GM12878 (cell line): ENCODE data around the gene COL16A1. TPM values are rescaled to one million over a fixed set of nuclear protein-coding genes. Genes with fewer than 3 reads are reported as not detected.

Source experiments
- ATAC-seq: fragments of 200-7000 bp; cut with Tn5 transposase; 3 replicates; pipeline ENCODE4 v1.9.1; 2020; ENCODE audit warnings: mild to moderate bottlenecking, moderate library complexity
- BruUV-seq: library from RNA; stranded (reverse); fragments of 400-500 nt; replicated peaks from 2 replicates; lab custom pipeline; 2021; lab: Mats Ljungman, UMichigan
- CTCF ChIA-PET: fragments of 300-600 bp; sonication (Branson Sonifier 250); formaldehyde crosslinking; extraction: SDS; loops from one replicate; lab custom pipeline; 2021; ENCODE audit warnings: inconsistent platforms; lab: Yijun Ruan, JAX
- POLR2A ChIA-PET: fragments of 350-600 bp; formaldehyde crosslinking; extraction: SDS; loops from one replicate; lab custom pipeline; 2021; ENCODE audit warnings: inconsistent platforms; lab: Charles Lee
- RAD21 ChIA-PET: fragments of 300-600 bp; sonication (Branson Sonifier 250); formaldehyde crosslinking; loops from one replicate; lab custom pipeline; 2023; ENCODE audit warnings: antibody characterized with exemption; ENCODE audit not compliant: unreplicated experiment; lab: Charles Lee
- SMC1A ChIA-PET: fragments of 300-600 bp; sonication (Branson Sonifier 250); formaldehyde crosslinking; loops from one replicate; lab custom pipeline; 2023; ENCODE audit not compliant: unreplicated experiment, uncharacterized antibody; lab: Charles Lee
- DNase-seq: peaks from one replicate; pipeline ENCODE4 v3.0.0-alpha.2; 2011; ENCODE audit warnings: low read depth, low spot score
- FAIRE-seq: peaks from 3 replicates; lab custom pipeline; 2011; peaks lifted over from hg19 to GRCh38; lab: Jason Lieb, UNC
- H2AFZ ChIP-seq: 2 replicates; pipeline ENCODE4 v1.6.0; 2011; ENCODE audit warnings: low read depth, low read length, control low read depth; ENCODE audit not compliant: control insufficient read depth
- H3K27ac ChIP-seq: 2 replicates; pipeline ENCODE4 v1.5.1; 2011; ENCODE audit warnings: control low read depth; ENCODE audit not compliant: control insufficient read depth, insufficient read depth
- H3K27me3 ChIP-seq, 2 experiments: replicated peaks in 1 of 2; 2 replicates each; pipeline versions ENCODE4 v1.6.0 to v1.6.1; 2011; ENCODE audit warnings: low read length in 1 of 2; ENCODE audit not compliant: control insufficient read depth in 2 of 2, insufficient read depth in 2 of 2
- H3K36me3 ChIP-seq, 2 experiments: 2 replicates each; pipeline ENCODE4 v1.5.1; 2011; ENCODE audit warnings: low read length in 1 of 2; ENCODE audit not compliant: control insufficient read depth in 2 of 2, insufficient read depth in 2 of 2
- H3K4me1 ChIP-seq: 2 replicates; pipeline ENCODE4 v1.6.1; 2011; ENCODE audit warnings: mild to moderate bottlenecking, low read length, moderate library complexity, mixed read lengths; ENCODE audit not compliant: control insufficient read depth, insufficient read depth
- H3K4me2 ChIP-seq: 2 replicates; pipeline ENCODE4 v1.6.0; 2011; ENCODE audit warnings: control low read depth; ENCODE audit not compliant: control insufficient read depth, insufficient read depth
- H3K4me3 ChIP-seq: fragments of 200-600 bp; sonication (generic); 2 replicates; pipeline ENCODE4 v1.5.1; 2016
- H3K79me2 ChIP-seq: 2 replicates; pipeline ENCODE4 v1.6.0; 2011; ENCODE audit warnings: low read length; ENCODE audit not compliant: control insufficient read depth, insufficient read depth
- H3K9ac ChIP-seq: 2 replicates; pipeline ENCODE4 v1.8.0; 2011; ENCODE audit warnings: low read length, control low read depth, mixed read lengths; ENCODE audit not compliant: control insufficient read depth, insufficient read depth
- H3K9me3 ChIP-seq: replicated peaks from 3 replicates; pipeline ENCODE4 v1.5.1; 2011; ENCODE audit warnings: mild to moderate bottlenecking, low read length; ENCODE audit not compliant: control insufficient read depth, insufficient read depth
- H4K20me1 ChIP-seq: 2 replicates; pipeline ENCODE4 v1.6.0; 2011; ENCODE audit not compliant: control insufficient read depth, insufficient read depth
- ASH2L ChIP-seq: fragments of 300-600, 200-600 bp; sonication (generic); IDR thresholded peaks from 2 replicates; pipeline ENCODE4 v1.6.1; 2017; ENCODE audit warnings: low read depth, mild to moderate bottlenecking, borderline replicate concordance
- CBFB ChIP-seq: IDR thresholded peaks from 2 replicates; pipeline ENCODE4 v1.6.1; 2016; ENCODE audit warnings: antibody characterized with exemption, low read depth
- ESRRA ChIP-seq: IDR thresholded peaks from 2 replicates; pipeline ENCODE4 v1.6.1; 2012; ENCODE audit warnings: mild to moderate bottlenecking, low read length, improper control_type of control experiment
- FOXM1 ChIP-seq: IDR thresholded peaks from 2 replicates; pipeline ENCODE4 v1.6.1; 2012; ENCODE audit warnings: low read depth, mild to moderate bottlenecking, inconsistent platforms, low read length, moderate library complexity
- KDM1A ChIP-seq: fragments of 200-600 bp; sonication (generic); IDR thresholded peaks from 2 replicates; pipeline ENCODE4 v1.6.1; 2016; ENCODE audit warnings: borderline replicate concordance
- MXI1 ChIP-seq: fragments of 150-350 bp; IDR thresholded peaks from 2 replicates; pipeline ENCODE4 v1.6.1; 2011; ENCODE audit warnings: low read depth, mild to moderate bottlenecking, inconsistent platforms, low read length, improper control_type of control experiment
- SMAD1 ChIP-seq: fragments of 450-650 bp; IDR thresholded peaks from 2 replicates; pipeline ENCODE4 v1.6.1; 2018; ENCODE audit warnings: mild to moderate bottlenecking, low read depth; ENCODE audit not compliant: partially characterized antibody
- TCF7 ChIP-seq: IDR thresholded peaks from 2 replicates; pipeline ENCODE4 v1.6.1; 2014; ENCODE audit warnings: antibody characterized with exemption, borderline replicate concordance
- ZNF207 ChIP-seq: fragments of 450-650 bp; IDR thresholded peaks from 2 replicates; pipeline ENCODE4 v1.6.1; 2014; ENCODE audit warnings: antibody characterized with exemption, mild to moderate bottlenecking, borderline replicate concordance
- WGBS: methylation state at CpG from one replicate; pipeline ENCODE4 v1.1.6; 2016; ENCODE audit warnings: low lambda C conversion rate; ENCODE audit not compliant: insufficient replicate concordance, insufficient coverage; ENCODE audit errors: missing lambda C conversion rate; 5-methylcytosine and 5-hydroxymethylcytosine counted together
- in situ Hi-C: fragments of 300-500 bp; cut with MboI; formaldehyde crosslinking; loops from 9 replicates; pipeline ENCODE4 v1.14.3; 2018; ENCODE audit warnings: mixed read lengths
- intact Hi-C: fragments of 100-400 bp; cut with micrococcal nuclease; formaldehyde crosslinking; loops from one replicate; pipeline ENCODE4 v1.14.2; 2022; ENCODE audit not compliant: unreplicated experiment
- polyA plus RNA-seq, 11 experiments: library from polyadenylated mRNA; depleted of rRNA in 4 of 11; unstranded in 6 of 11; stranded (reverse) in 5 of 11; fragments of >200 nt; fragmentation: Nextera tagmentation in 4 of 11; fragmentation: Illumina TruSeq in 1 of 11; extraction: Ambion mirVana in 4 of 11; extraction: Trizol in 1 of 11; gene quantifications; 1 replicate in 1 of 11; 2 replicates in 10 of 11; pipeline versions ENCODE4 v1.2.1 to v1.2.3, GENCODE V29; 2011 to 2016; ENCODE audit warnings: inconsistent platforms in 2 of 11, missing spikeins in 2 of 11, low read depth in 1 of 11
- total RNA-seq, 4 experiments: library from RNA; depleted of rRNA in 3 of 4; stranded (reverse); fragments of >200 nt in 3 of 4; fragmentation: Illumina TruSeq in 1 of 4; extraction: Trizol in 1 of 4; gene quantifications; 2 replicates each; pipeline versions ENCODE4 v1.2.1 to v1.2.3, GENCODE V29; 2013 to 2021
- TF ChIP-seq, protein P1 (sequence below): fragments of 450-650 bp; IDR thresholded peaks from 2 replicates; pipeline ENCODE4 v1.6.1; 2017; ENCODE audit warnings: mild to moderate bottlenecking, low read depth, inconsistent platforms; ENCODE audit not compliant: poor library complexity, severe bottlenecking
- TF ChIP-seq, protein P2 (sequence below): fragments of 450-650 bp; IDR thresholded peaks from 2 replicates; pipeline ENCODE4 v1.6.1; 2018; ENCODE audit warnings: borderline replicate concordance, mild to moderate bottlenecking; ENCODE audit not compliant: partially characterized antibody
- TF ChIP-seq, protein P3 (sequence below): IDR thresholded peaks from 2 replicates; pipeline ENCODE4 v1.6.1; 2012; ENCODE audit warnings: mild to moderate bottlenecking, low read depth, low read length

Gene COL16A1
- total and polyA plus RNA-seq, 10 of the 15 experiments (the other 5 are each of a cell fraction or from before 2014, with no cell fraction given): 0.02 to 3.7 (median 0.59) TPM

DNA sequence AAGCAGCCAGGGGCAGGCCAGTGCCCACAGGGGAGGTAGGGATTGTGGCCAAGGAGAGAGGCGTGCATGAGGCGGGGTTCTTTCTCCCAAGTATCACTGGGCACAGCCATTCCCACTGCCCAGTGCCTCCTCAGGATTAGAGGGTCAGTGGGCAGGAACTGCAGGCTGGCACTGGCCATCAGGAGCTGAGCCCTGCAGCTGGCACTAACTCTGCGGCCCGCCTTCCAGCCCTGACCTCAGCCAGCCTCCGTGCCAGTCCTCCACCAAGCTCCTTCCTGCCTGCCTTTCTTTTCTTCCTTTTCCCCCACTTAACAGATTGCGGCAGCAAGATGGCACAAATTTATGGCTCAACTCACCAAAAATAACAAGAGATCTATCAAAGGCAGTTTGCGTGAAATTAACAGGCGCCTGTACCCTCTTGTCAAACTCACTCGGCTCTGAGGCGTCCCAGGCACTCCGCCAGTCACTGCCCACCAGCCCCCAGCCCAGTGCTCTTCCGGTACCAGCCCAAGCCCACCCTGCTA, 49.2 kb upstream of the COL16A1 start (continued):
- TF ChIP-seq MXI1 (no peak), FOXM1 (no peak)

DNA sequence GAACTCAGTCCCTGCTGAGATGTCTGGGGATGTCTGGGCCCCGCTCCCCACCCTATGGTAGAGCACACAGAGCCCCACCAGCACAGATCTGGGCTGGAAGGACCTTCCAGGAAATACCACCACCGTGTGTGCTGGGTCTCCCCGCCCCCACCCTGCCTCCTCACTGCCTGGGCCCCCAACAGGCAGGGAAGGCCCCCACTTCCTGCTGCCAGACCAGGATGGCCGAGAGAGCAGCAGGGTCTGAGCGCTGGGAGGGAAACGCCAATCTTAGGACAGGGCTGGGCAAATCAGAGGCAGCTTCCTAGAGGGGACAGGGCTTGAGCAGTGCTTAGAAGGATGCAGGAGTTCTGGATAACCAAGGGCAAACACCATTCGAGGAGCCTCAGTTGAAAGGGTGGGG, 48.4 kb upstream of the COL16A1 start:
- peaks cover 7% of the 10 kb centered on the region; the same call in 1 of the 2 replicates for H3K4me1 ChIP-seq
- H3K36me3 ChIP-seq: no peaks in the 10 kb centered on the region
- WGBS: 22% methylated on average over 7 of the region's 7 CpGs
- POLR2A ChIA-PET: no interaction called here
- no peak for DNase-seq
- H3K9me3 ChIP-seq: no peaks in the 10 kb centered on the region
- FAIRE-seq: no peak
- H3K27ac ChIP-seq: no peak overlapping the region
- H3K79me2 ChIP-seq: no peaks in the 10 kb centered on the region
- no TSS peak for BruUV-seq
- no peak overlapping the region for H3K9ac ChIP-seq
- in situ Hi-C loops: no loop called here
- TF ChIP-seq ASH2L: no peak
- TF ChIP-seq ESRRA: no peak
- TF ChIP-seq, protein P1, sequence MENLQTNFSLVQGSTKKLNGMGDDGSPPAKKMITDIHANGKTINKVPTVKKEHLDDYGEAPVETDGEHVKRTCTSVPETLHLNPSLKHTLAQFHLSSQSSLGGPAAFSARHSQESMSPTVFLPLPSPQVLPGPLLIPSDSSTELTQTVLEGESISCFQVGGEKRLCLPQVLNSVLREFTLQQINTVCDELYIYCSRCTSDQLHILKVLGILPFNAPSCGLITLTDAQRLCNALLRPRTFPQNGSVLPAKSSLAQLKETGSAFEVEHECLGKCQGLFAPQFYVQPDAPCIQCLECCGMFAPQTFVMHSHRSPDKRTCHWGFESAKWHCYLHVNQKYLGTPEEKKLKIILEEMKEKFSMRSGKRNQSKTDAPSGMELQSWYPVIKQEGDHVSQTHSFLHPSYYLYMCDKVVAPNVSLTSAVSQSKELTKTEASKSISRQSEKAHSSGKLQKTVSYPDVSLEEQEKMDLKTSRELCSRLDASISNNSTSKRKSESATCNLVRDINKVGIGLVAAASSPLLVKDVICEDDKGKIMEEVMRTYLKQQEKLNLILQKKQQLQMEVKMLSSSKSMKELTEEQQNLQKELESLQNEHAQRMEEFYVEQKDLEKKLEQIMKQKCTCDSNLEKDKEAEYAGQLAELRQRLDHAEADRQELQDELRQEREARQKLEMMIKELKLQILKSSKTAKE: no peak
- TF ChIP-seq TCF7: no peak
- no peak for TF ChIP-seq SMAD1
- TF ChIP-seq, protein P2, sequence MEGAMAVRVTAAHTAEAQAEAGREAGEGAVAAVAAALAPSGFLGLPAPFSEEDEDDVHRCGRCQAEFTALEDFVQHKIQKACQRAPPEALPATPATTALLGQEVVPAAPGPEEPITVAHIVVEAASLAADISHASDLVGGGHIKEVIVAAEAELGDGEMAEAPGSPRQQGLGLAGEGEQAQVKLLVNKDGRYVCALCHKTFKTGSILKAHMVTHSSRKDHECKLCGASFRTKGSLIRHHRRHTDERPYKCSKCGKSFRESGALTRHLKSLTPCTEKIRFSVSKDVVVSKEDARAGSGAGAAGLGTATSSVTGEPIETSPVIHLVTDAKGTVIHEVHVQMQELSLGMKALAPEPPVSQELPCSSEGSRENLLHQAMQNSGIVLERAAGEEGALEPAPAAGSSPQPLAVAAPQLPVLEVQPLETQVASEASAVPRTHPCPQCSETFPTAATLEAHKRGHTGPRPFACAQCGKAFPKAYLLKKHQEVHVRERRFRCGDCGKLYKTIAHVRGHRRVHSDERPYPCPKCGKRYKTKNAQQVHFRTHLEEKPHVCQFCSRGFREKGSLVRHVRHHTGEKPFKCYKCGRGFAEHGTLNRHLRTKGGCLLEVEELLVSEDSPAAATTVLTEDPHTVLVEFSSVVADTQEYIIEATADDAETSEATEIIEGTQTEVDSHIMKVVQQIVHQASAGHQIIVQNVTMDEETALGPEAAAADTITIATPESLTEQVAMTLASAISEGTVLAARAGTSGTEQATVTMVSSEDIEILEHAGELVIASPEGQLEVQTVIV: no peak
- TF ChIP-seq KDM1A: no peak
- no peak for TF ChIP-seq CBFB
- TF ChIP-seq, protein P3, sequence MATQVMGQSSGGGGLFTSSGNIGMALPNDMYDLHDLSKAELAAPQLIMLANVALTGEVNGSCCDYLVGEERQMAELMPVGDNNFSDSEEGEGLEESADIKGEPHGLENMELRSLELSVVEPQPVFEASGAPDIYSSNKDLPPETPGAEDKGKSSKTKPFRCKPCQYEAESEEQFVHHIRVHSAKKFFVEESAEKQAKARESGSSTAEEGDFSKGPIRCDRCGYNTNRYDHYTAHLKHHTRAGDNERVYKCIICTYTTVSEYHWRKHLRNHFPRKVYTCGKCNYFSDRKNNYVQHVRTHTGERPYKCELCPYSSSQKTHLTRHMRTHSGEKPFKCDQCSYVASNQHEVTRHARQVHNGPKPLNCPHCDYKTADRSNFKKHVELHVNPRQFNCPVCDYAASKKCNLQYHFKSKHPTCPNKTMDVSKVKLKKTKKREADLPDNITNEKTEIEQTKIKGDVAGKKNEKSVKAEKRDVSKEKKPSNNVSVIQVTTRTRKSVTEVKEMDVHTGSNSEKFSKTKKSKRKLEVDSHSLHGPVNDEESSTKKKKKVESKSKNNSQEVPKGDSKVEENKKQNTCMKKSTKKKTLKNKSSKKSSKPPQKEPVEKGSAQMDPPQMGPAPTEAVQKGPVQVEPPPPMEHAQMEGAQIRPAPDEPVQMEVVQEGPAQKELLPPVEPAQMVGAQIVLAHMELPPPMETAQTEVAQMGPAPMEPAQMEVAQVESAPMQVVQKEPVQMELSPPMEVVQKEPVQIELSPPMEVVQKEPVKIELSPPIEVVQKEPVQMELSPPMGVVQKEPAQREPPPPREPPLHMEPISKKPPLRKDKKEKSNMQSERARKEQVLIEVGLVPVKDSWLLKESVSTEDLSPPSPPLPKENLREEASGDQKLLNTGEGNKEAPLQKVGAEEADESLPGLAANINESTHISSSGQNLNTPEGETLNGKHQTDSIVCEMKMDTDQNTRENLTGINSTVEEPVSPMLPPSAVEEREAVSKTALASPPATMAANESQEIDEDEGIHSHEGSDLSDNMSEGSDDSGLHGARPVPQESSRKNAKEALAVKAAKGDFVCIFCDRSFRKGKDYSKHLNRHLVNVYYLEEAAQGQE: no peak
- TF ChIP-seq ZNF207: no peak
- H2AFZ ChIP-seq: no peak overlapping the region
- SMC1A ChIA-PET: interaction anchor here (1.4 to 1.9 kb wide), 2 partner anchors 37 to 94 kb away, joined by 4 to 10 read pairs; no protein-coding TSS in a partner anchor
- RAD21 ChIA-PET: interaction anchor here (1.6 to 2.0 kb wide), 3 partner anchors 36 to 88 kb away, joined by 4 to 15 read pairs (median 8); no protein-coding TSS in a partner anchor
- no peak overlapping the region for H3K4me2 ChIP-seq
- H3K4me3 ChIP-seq: no peak overlapping the region
- CTCF ChIA-PET: no interaction called here
- intact Hi-C loops: no loop called here
- peaks cover 0 to 5% of the 10 kb centered on the region in 2 experiments; a peak in 2 of 4 replicates for H3K27me3 ChIP-seq
- no peak for ATAC-seq
- no peaks in the 10 kb centered on the region for H4K20me1 ChIP-seq
